Neural crest cell (in vitro differentiated cells): ENCODE measurements around the gene RXRA. TPM values are rescaled to one million over a fixed set of nuclear protein-coding genes. Genes with fewer than 3 reads are reported as not detected.

Source experiments
- DNase-seq: peaks from one replicate; pipeline ENCODE4 v3.0.0; 2021; ENCODE audit warnings: low read depth, mixed read lengths, low spot score
- H3K27ac Mint-ChIP-seq: one replicate; pipeline ENCODE4 v1.8.0; 2021; ENCODE audit warnings: mild to moderate bottlenecking, mixed read lengths; ENCODE audit not compliant: unreplicated experiment
- H3K27me3 Mint-ChIP-seq: 2 replicates; pipeline ENCODE4 v1.8.0; 2021; ENCODE audit warnings: low read depth, mild to moderate bottlenecking, mixed read lengths
- H3K36me3 Mint-ChIP-seq: 2 replicates; pipeline ENCODE4 v1.8.0; 2021; ENCODE audit warnings: low read depth, mild to moderate bottlenecking, mixed read lengths
- H3K4me1 Mint-ChIP-seq: 2 replicates; pipeline ENCODE4 v1.8.0; 2021; ENCODE audit warnings: mixed read lengths
- H3K4me3 Mint-ChIP-seq: one replicate; pipeline ENCODE4 v1.8.0; 2021; ENCODE audit warnings: mild to moderate bottlenecking, mixed read lengths
- H3K9me3 Mint-ChIP-seq: 2 replicates; pipeline ENCODE4 v1.8.0; 2021; ENCODE audit warnings: mixed read lengths
- total RNA-seq: library from RNA; stranded (reverse); gene quantifications from 2 replicates; pipeline ENCODE4 v1.2.1, GENCODE V29; 2021
- TF ChIP-seq, protein P1 (sequence below): fragments of 200-600 bp; sonication (generic); conservative IDR thresholded peaks from 2 replicates; pipeline ENCODE4 v1.5.0; 2021; ENCODE audit warnings: antibody characterized with exemption, mild to moderate bottlenecking

Gene RXRA
- total RNA-seq, 1 donor from 2014 or later: 41.2 TPM

DNA sequence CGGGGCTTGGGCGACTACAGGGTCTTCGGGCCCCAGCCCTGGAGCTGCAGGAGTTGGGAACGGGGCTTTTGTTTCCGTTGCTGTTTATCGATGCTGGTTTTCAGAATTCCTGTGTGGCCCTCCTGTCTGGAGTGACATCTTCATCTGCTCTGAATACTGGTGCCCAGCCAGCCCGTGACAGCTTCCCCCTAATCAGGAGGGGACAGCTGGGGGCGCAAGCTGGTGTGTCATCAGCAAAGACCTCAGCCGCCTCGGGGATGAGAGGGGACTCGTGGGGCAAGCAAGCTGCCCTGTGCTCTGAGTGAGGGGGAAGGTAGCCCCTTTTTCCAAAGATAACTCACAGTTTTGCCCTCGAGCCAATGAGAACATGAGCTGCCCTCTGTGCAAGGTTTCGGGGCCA is 110.7 kb downstream of the RXRA start:
- Mint-ChIP-seq H3K36me3 (no peaks in the 10 kb centered on the region), H3K27ac (peak overlapping the region; percentile 57), H3K9me3 (no peaks in the 10 kb centered on the region), H3K4me3 (no peak overlapping the region), H3K4me1 (peaks cover 19% of the 10 kb centered on the region), H3K27me3 (peaks cover 3% of the 10 kb centered on the region)
- TF ChIP-seq, protein P1, sequence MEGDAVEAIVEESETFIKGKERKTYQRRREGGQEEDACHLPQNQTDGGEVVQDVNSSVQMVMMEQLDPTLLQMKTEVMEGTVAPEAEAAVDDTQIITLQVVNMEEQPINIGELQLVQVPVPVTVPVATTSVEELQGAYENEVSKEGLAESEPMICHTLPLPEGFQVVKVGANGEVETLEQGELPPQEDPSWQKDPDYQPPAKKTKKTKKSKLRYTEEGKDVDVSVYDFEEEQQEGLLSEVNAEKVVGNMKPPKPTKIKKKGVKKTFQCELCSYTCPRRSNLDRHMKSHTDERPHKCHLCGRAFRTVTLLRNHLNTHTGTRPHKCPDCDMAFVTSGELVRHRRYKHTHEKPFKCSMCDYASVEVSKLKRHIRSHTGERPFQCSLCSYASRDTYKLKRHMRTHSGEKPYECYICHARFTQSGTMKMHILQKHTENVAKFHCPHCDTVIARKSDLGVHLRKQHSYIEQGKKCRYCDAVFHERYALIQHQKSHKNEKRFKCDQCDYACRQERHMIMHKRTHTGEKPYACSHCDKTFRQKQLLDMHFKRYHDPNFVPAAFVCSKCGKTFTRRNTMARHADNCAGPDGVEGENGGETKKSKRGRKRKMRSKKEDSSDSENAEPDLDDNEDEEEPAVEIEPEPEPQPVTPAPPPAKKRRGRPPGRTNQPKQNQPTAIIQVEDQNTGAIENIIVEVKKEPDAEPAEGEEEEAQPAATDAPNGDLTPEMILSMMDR: no peak
- no peak for DNase-seq

DNA sequence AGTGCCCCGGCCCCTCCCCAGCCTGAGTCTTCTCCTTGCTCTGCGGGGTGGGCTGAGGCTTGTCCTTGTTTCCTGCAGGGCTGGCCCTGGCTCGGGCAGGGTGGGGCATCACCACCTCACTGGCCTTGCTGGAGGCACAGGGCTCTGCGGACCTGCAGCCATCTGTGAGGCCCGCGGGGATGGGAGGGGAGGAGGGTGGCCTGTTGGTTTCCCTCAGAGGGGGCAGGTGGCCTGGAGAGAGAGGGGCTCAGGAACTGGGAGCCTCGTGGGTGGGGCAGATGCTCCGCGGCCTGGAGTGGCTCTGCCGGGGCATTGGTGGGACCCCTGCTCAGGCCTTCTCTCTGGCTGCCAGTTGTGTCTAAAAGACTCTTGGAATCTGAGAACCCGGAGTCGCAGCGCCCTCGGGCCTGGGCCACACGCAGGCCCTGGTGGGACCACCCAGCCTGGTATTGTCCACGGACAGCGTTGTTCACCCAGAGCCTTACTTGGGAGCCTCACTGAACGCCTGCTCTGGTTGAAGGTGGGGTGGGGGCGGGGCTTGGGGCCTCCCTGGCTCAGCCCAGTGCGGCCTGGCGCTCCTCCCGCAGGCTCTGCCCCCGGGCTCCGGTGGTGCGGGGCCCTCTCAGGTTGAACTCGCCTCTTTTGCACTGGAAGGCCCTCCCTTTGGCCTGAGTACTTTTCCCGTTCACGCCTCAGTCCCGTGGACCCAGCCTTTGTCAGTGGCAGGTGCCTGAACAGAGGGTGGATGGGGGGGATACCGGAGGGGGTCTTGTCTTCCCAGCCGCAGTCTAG is 111.3 kb downstream of the RXRA start:
- DNase-seq: no peak
- no peak overlapping the region for H3K4me3 Mint-ChIP-seq

DNA sequence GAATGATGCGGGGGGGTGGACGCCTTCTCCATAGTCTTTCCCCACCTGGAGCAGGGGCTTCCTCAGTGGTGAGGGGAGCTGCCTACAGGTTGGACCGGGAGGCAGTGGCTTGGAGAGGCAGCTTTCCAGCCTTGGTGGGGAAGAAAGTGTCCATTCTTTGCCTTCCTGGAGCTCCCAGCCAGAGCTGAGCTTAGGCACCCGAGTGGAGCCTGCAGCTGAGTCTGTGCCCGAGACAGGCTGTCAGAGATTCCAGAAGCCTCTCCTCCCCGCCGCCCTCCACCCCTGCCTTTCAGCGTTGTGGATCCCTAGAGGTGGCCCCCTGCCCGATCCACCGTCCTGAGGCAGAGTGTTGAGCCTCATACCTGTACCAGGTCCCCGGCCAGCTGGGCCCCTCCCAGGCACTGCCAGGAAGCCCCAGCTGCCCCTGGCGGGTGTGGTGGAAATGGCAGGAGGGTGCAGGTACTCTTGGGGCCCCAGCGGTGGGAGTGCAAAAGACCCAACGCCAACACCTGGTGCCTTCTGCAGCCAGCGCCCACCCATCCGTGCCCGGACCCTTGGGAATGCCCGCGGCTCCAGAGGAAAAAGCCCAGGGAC is 112.0 kb downstream of the RXRA start:
- no peak for DNase-seq
- Mint-ChIP-seq H3K9me3 (no peaks in the 10 kb centered on the region), H3K4me1 (peaks cover 19% of the 10 kb centered on the region), H3K4me3 (no peak overlapping the region), H3K27me3 (peaks cover 3% of the 10 kb centered on the region), H3K36me3 (no peaks in the 10 kb centered on the region), H3K27ac (no peak overlapping the region)
- TF ChIP-seq, protein P1: no peak

More for the DNA sequence above, 111.3 kb downstream of the RXRA start:
- H3K27ac Mint-ChIP-seq: no peak overlapping the region
- TF ChIP-seq, protein P1: no peak
- H3K4me1 Mint-ChIP-seq: peaks cover 19% of the 10 kb centered on the region
- no peaks in the 10 kb centered on the region for H3K9me3 Mint-ChIP-seq
- no peaks in the 10 kb centered on the region for H3K36me3 Mint-ChIP-seq
- peaks cover 3% of the 10 kb centered on the region for H3K27me3 Mint-ChIP-seq

DNA sequence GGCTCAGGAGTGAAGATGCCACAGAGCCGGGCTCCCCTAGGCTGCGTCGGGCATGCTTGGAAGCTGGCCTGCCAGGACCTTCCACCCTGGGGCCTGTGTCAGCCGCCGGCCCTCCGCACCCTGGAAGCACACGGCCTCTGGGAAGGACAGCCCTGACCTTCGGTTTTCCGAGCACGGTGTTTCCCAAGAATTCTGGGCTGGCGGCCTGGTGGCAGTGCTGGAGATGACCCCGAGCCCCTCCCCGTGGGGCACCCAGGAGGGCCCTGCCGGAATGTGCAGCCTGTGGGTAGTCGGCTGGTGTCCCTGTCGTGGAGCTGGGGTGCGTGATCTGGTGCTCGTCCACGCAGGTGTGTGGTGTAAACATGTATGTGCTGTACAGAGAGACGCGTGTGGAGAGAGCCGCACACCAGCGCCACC is 113.1 kb downstream of the RXRA start:
- no peaks in the 10 kb centered on the region for H3K9me3 Mint-ChIP-seq
- no peak overlapping the region for H3K4me3 Mint-ChIP-seq
- DNase-seq: no peak
- peaks cover 3% of the 10 kb centered on the region for H3K27me3 Mint-ChIP-seq
- no peaks in the 10 kb centered on the region for H3K36me3 Mint-ChIP-seq
- TF ChIP-seq, protein P1: no peak
- peaks cover 19% of the 10 kb centered on the region for H3K4me1 Mint-ChIP-seq
- no peak overlapping the region for H3K27ac Mint-ChIP-seq

DNA sequence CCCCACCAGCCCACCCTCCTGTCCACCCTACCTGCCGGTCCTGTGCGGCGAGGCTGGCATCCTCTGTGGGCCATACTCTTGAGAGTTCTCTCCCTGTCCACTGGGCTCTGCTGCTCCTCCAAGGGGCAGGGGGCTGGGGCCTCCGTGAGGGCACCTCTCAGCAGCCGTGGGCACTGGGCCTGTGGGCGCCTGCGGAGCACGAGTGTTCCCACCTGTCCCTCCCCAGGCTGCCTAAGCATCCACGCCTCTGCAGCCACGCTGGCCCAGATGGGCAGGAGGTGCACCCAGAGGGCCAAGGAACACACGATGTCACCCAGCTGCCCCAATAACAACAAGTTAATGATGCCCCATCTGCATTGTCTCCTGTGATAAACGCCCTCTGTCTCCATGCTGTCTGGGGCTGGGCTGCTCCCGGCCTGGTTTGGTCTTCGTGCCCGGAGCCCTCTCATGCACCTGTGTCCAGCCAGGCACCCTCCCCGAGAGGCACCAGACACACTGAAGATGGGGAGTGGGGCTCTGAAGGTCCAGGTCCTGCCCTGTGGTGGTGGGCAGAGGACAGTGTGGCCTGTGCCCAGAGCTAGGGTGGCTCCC is 114.5 kb downstream of the RXRA start:
- TF ChIP-seq, protein P1: no peak
- Mint-ChIP-seq H3K27me3 (peaks cover 8% of the 10 kb centered on the region), H3K36me3 (no peaks in the 10 kb centered on the region), H3K9me3 (no peaks in the 10 kb centered on the region), H3K27ac (no peak overlapping the region), H3K4me3 (no peak overlapping the region), H3K4me1 (peaks cover 16% of the 10 kb centered on the region)
- no peak for DNase-seq
